Measurements from ENCODE around the gene PPP3CA.

Gene PPP3CA

DNA sequence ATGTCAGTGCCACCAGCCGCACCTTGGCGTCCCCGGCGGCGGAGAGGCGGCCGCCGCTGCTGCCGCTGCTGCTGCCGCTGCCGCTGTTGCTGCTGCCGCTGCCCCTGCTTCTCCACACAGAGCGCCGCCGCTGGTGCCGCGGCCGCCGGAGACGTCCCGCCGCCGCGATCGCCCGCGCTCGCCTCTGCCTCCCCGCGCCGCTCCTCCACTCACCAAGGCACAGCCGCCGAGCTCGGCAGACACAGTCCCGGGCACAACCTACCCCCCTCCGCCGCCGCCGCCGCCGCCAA lies at the start of gene PPP3CA:
Gene PPP3CA (minus strand): TSS at position 260 of the 290 bp plus-strand sequence.
- no peak for DNase-seq (ENCODE audit: low spot score)
- TF ChIP-seq, protein P1, sequence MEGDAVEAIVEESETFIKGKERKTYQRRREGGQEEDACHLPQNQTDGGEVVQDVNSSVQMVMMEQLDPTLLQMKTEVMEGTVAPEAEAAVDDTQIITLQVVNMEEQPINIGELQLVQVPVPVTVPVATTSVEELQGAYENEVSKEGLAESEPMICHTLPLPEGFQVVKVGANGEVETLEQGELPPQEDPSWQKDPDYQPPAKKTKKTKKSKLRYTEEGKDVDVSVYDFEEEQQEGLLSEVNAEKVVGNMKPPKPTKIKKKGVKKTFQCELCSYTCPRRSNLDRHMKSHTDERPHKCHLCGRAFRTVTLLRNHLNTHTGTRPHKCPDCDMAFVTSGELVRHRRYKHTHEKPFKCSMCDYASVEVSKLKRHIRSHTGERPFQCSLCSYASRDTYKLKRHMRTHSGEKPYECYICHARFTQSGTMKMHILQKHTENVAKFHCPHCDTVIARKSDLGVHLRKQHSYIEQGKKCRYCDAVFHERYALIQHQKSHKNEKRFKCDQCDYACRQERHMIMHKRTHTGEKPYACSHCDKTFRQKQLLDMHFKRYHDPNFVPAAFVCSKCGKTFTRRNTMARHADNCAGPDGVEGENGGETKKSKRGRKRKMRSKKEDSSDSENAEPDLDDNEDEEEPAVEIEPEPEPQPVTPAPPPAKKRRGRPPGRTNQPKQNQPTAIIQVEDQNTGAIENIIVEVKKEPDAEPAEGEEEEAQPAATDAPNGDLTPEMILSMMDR (IDR thresholded peaks at IDR 0.05; ENCODE audit: extremely low read depth, missing control alignments), result no peak

DNA sequence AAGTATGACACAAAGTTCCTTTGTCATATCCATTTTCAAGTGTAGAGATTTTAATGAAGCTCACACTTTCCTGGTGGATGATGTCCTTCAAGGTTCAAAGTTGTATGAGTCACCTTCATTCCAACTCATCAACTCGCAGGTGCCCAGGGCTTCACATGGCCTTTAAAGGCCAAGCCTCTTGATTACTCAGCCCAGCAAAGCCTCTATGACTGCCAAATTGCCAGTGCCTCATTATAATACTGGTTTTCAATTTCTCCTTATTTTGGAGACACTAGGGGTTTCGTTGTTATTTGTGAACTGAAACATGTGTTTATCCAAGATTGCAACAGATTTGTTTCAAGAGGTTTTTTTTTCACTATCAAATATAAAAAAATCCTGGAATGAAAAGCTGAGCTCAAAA lies 45.9 kb upstream of the PPP3CA start:
- TF ChIP-seq, protein P1 (IDR thresholded peaks at IDR 0.05; ENCODE audit: extremely low read depth, missing control alignments), result no peak
- DNase-seq (ENCODE audit: low spot score), result no peak

DNA sequence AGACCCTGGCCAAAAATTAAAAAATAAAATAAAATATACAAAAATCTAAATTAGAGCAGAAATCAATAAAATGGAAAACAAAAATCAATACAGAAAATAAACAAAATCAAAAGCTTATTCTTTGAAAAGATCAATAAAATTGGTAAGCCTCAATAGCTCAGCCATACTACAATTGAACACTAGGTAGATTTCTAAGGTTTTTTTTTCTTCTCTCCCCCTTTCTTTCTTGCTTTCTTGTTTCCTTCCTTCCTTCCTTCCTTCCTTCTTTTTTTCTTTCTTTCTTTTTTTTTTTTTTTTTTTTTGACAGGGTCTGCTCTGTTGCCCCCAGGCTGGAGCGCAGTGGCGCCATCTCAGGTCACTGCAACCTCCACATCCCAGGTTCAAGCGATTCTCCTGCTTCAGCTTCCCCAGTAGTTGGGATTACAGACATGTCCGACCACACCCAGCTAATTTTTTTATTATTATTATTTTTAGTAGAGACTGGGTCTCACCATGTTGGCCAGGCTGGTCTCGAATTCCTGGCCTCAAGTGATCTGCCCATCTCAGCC lies 23.4 kb upstream of the PPP3CA start:
- TF ChIP-seq, protein P1 (IDR thresholded peaks at IDR 0.05; ENCODE audit: extremely low read depth, missing control alignments), result no peak
- DNase-seq (ENCODE audit: low spot score), result no peak

DNA sequence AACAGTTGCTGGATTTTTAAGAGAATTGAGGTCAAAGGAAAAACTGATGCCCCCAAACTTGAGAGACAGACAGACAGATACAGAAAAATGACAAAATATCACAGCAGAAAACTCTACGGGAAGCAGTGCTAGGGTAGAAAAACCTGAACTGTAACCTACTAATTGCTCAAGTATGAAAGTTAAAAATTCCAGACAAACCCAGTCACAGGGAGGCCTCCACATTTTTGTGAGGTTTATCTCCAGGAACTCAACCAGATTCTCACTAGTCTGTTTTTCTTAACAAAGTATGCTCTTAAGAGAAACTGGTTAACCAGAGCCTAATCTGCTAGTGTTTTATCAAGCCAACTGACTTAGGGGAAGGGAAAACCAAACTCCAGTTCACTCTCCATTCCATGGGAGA lies 19.9 kb upstream of the PPP3CA start:
- no peak for DNase-seq (ENCODE audit: low spot score)
- TF ChIP-seq, protein P1 (IDR thresholded peaks at IDR 0.05; ENCODE audit: extremely low read depth, missing control alignments), result no peak

DNA sequence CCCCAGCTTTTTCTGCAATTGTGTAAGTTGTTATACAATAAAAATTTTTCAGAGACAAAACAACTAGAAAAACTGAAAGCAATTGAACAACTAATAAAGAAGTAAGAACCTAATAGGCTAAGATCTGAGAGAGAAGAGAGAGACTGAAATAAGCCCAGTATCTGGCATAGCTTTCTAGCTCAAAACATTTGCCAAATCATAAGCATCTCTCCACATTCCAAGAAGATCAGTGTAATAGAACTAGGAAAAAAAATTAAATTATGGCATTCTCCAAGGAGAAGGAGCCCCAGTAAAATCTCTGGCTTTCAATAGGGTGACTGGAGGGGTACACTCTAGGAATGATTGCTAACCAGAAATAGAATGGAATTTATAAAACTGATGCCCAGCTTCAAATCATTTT lies 19.0 kb upstream of the PPP3CA start:
- DNase-seq (ENCODE audit: low spot score), result no peak
- TF ChIP-seq, protein P1 (IDR thresholded peaks at IDR 0.05; ENCODE audit: extremely low read depth, missing control alignments), result no peak

DNA sequence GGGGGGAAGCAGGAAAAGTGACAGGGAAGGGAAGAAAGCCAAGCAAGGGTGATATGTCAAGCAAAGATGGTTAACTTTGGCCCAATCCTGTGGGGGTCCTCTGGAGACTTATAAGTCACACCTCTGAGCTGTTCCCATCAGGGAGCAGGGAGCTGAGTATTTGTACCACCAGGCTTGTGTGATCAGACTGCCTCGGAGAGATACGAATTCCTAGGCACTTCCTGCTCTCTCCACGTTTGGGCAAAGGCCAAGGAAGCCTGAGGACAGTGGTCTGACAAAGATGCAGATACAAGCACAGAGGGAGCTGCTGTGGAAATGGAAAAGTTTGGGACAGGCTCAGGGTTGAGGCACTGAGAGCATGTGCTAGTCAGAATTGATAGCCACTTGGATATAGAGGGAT lies 10.4 kb upstream of the PPP3CA start:
- no peak for DNase-seq (ENCODE audit: low spot score)
- TF ChIP-seq, protein P1 (IDR thresholded peaks at IDR 0.05; ENCODE audit: extremely low read depth, missing control alignments), result no peak

DNA sequence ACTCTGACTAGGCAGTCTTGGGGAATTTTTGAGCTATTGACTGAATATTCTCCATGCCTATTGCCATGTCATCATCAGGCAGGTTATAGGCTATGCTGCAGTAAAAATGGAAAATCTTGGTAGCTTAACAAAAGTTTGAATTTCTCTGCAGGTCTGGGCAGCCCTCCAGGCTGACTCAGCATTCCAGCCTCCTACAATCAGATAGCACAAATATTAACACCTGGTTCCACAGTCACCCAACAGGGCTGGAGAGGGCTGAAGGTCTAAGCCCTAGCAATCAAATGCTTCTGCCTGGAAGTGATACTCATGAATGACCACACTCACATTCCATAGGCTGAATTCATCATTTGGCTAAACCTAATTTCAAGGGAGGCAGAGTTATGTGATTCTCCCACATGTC lies 9.6 kb upstream of the PPP3CA start:
- DNase-seq (ENCODE audit: low spot score), result no peak
- TF ChIP-seq, protein P1 (IDR thresholded peaks at IDR 0.05; ENCODE audit: extremely low read depth, missing control alignments), result no peak

Measured in GM20000 (cell line).